Astrocyte (in vitro differentiated cells and primary cell): Measurements from ENCODE around the gene MCAT. TPM values are rescaled to one million over a fixed set of nuclear protein-coding genes. Genes with fewer than 3 reads are reported as not detected.

ENCODE experiments used
- DNase-seq: peaks from one replicate; pipeline ENCODE4 v3.0.0-alpha.2; 2010; ENCODE audit warnings: low read depth
- FAIRE-seq: peaks from 2 replicates; lab custom pipeline; 2011; peaks lifted over from hg19 to GRCh38; lab: Jason Lieb, UNC
- H2AFZ ChIP-seq: 2 replicates; pipeline ENCODE4 v1.6.0; 2012; ENCODE audit warnings: low read depth, low read length, inconsistent platforms
- H3K27ac ChIP-seq: 2 replicates; pipeline ENCODE4 v1.5.1; 2011; ENCODE audit warnings: low read depth, low read length, inconsistent platforms
- H3K27me3 ChIP-seq: 2 replicates; pipeline ENCODE4 v1.6.0; 2011; ENCODE audit warnings: low read length, inconsistent platforms; ENCODE audit not compliant: insufficient read depth
- H3K36me3 ChIP-seq: 2 replicates; pipeline ENCODE4 v1.5.1; 2011; ENCODE audit warnings: low read length, inconsistent platforms; ENCODE audit not compliant: insufficient read depth
- H3K4me1 ChIP-seq: 2 replicates; pipeline ENCODE4 v1.5.1; 2011; ENCODE audit warnings: low read length, inconsistent platforms; ENCODE audit not compliant: insufficient read depth
- H3K4me2 ChIP-seq: 2 replicates; pipeline ENCODE4 v1.6.0; 2012; ENCODE audit warnings: low read length, inconsistent platforms
- H3K4me3 ChIP-seq: 2 replicates; pipeline ENCODE4 v1.5.1; 2011; ENCODE audit warnings: low read depth, mild to moderate bottlenecking, low read length, inconsistent platforms; ENCODE audit not compliant: insufficient read depth
- H3K79me2 ChIP-seq: 2 replicates; pipeline ENCODE4 v1.6.0; 2012; ENCODE audit warnings: mild to moderate bottlenecking, low read length, inconsistent platforms; ENCODE audit not compliant: insufficient read depth
- H3K9ac ChIP-seq: 2 replicates; pipeline ENCODE4 v1.6.0; 2012; ENCODE audit warnings: mild to moderate bottlenecking, low read length, inconsistent platforms
- H3K9me3 ChIP-seq: 2 replicates; pipeline ENCODE4 v1.5.1; 2012; ENCODE audit warnings: low read depth, mild to moderate bottlenecking, low read length, inconsistent platforms; ENCODE audit not compliant: insufficient read depth
- H4K20me1 ChIP-seq: 2 replicates; pipeline ENCODE4 v1.6.0; 2012; ENCODE audit warnings: low read length, inconsistent platforms; ENCODE audit not compliant: insufficient read depth
- H3K27ac Mint-ChIP-seq: one replicate; pipeline ENCODE4 v1.8.0; 2021; ENCODE audit warnings: mild to moderate bottlenecking, mixed read lengths; ENCODE audit not compliant: unreplicated experiment
- H3K27me3 Mint-ChIP-seq: one replicate; pipeline ENCODE4 v1.8.0; 2021; ENCODE audit warnings: low read depth, mixed read lengths; ENCODE audit not compliant: unreplicated experiment
- H3K36me3 Mint-ChIP-seq: one replicate; pipeline ENCODE4 v1.8.0; 2021; ENCODE audit warnings: low read depth, mixed read lengths; ENCODE audit not compliant: unreplicated experiment
- H3K4me1 Mint-ChIP-seq: one replicate; pipeline ENCODE4 v1.8.0; 2021; ENCODE audit warnings: low read depth, mixed read lengths; ENCODE audit not compliant: unreplicated experiment
- H3K4me3 Mint-ChIP-seq: one replicate; pipeline ENCODE4 v1.8.0; 2021; ENCODE audit warnings: mild to moderate bottlenecking, moderate library complexity, mixed read lengths; ENCODE audit not compliant: unreplicated experiment
- H3K9me3 Mint-ChIP-seq: one replicate; pipeline ENCODE4 v1.8.0; 2021; ENCODE audit warnings: mild to moderate bottlenecking, mixed read lengths; ENCODE audit not compliant: unreplicated experiment
- CTCF ChIP-seq: IDR thresholded peaks from 2 replicates; pipeline ENCODE4 v1.5.1; 2011; ENCODE audit warnings: low read depth, mild to moderate bottlenecking, inconsistent platforms, low read length, moderate library complexity; ENCODE audit not compliant: insufficient read depth
- EZH2 ChIP-seq: IDR thresholded peaks from 2 replicates; pipeline ENCODE4 v1.6.1; 2012; ENCODE audit warnings: mild to moderate bottlenecking, low read length, inconsistent platforms; ENCODE audit not compliant: insufficient read depth
- total RNA-seq: library from RNA; stranded (reverse); gene quantifications from 2 replicates; pipeline ENCODE4 v1.2.1, GENCODE V29; 2021

Gene MCAT
- total RNA-seq, 1 donor from 2014 or later, result 15.1 TPM

DNA sequence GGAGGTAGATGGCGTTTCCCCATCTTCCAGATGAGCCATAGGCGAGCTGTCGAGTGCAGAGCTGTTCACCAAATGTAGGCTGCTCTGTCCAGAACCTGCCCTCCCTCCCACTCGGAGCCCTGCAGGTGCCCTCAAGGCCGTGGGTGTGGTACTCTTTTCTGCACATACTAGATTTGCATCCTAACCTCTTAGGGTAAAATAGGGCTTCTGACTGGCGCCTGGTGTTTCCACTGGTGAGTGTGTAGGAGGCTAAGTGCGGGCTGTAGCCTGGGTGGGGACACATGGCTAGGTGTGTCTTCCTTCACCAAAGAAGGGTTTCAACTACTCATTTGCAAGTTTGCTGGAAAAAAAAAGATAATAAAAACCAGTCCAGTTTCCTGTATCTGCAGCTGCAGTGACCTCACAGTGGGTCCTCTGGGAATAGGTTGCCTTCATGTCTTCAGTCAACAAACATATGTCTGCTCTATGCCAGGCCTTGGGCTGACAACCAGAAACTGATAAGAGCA is 24.2 kb downstream of the MCAT start:
- no peaks in the 10 kb centered on the region for H4K20me1 ChIP-seq
- DNase-seq (no peak), FAIRE-seq (no peak)
- H3K79me2 ChIP-seq, result no peaks in the 10 kb centered on the region
- H3K4me3 Mint-ChIP-seq, result no peak overlapping the region
- no peak for TF ChIP-seq EZH2
- TF ChIP-seq CTCF, result no peak
- H3K9ac ChIP-seq, result no peak overlapping the region
- H3K36me3 Mint-ChIP-seq, result no peaks in the 10 kb centered on the region
- H3K27ac ChIP-seq, result no peak overlapping the region
- H3K4me2 ChIP-seq, result no peak overlapping the region
- H3K27ac Mint-ChIP-seq, result no peak overlapping the region
- peaks cover 5% of the 10 kb centered on the region for H3K9me3 Mint-ChIP-seq
- H3K9me3 ChIP-seq, result no peaks in the 10 kb centered on the region
- H3K4me3 ChIP-seq, result no peak overlapping the region
- peaks cover under 1% of the 10 kb centered on the region for H3K27me3 ChIP-seq
- H3K4me1 ChIP-seq, result no peaks in the 10 kb centered on the region
- H3K27me3 Mint-ChIP-seq, result peaks cover 29% of the 10 kb centered on the region
- H3K4me1 Mint-ChIP-seq, result no peaks in the 10 kb centered on the region
- H2AFZ ChIP-seq, result no peak overlapping the region
- no peaks in the 10 kb centered on the region for H3K36me3 ChIP-seq

DNA sequence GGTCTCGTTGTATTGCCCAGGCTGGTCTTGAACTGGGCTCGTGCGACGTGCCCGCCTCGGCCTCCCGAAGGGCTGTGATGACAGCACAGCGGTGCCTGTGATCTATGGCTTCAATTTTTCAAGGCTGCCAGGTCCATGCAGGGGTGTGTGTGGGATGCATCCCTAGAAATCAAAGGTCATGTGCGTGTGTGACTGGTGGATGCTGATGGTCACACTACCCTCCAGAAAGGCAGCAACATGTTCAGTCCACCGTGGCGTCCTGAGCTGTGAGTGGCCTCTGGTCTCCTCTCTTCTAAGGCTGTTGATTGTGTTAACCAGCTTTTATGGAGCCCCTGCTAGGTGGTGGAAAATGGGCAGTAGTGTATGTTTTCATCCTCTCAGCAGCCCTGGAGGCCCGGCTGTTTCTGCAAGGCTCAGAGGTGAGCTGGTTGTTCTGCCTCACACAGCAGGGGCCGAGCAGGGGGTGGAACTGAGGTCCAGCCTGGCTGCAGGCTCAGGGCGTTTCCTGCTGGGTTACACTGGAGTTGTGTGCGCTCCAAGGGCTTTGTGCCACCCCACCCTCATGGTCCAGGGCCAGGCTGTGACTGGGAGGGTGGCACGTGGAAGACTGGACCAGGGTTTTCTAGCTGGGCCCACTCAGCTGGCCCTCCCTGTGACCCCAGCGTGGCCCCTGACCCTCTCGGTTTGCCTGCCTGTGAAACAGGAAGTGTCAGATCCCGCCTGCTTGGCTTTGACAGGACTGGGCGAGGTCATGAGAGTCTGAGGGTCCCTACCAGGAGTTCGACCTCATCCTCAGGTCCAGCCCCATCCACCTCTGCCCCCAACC is 25.0 kb downstream of the MCAT start:
- H3K4me2 ChIP-seq, result no peak overlapping the region
- H3K9ac ChIP-seq, result no peak overlapping the region
- H3K27me3 ChIP-seq, result peaks cover 8% of the 10 kb centered on the region
- FAIRE-seq (no peak), DNase-seq (no peak)
- H3K9me3 Mint-ChIP-seq, result peaks cover 5% of the 10 kb centered on the region
- no peaks in the 10 kb centered on the region for H3K9me3 ChIP-seq
- H3K27ac Mint-ChIP-seq, result no peak overlapping the region
- no peaks in the 10 kb centered on the region for H3K36me3 Mint-ChIP-seq
- H3K27me3 Mint-ChIP-seq, result peaks cover 37% of the 10 kb centered on the region
- H3K79me2 ChIP-seq, result no peaks in the 10 kb centered on the region
- no peak overlapping the region for H3K27ac ChIP-seq
- no peaks in the 10 kb centered on the region for H3K4me1 Mint-ChIP-seq
- no peaks in the 10 kb centered on the region for H4K20me1 ChIP-seq
- TF ChIP-seq CTCF (no peak), EZH2 (no peak)
- H3K4me3 Mint-ChIP-seq, result no peak overlapping the region
- H3K36me3 ChIP-seq, result no peaks in the 10 kb centered on the region
- no peak overlapping the region for H3K4me3 ChIP-seq
- no peaks in the 10 kb centered on the region for H3K4me1 ChIP-seq
- no peak overlapping the region for H2AFZ ChIP-seq

DNA sequence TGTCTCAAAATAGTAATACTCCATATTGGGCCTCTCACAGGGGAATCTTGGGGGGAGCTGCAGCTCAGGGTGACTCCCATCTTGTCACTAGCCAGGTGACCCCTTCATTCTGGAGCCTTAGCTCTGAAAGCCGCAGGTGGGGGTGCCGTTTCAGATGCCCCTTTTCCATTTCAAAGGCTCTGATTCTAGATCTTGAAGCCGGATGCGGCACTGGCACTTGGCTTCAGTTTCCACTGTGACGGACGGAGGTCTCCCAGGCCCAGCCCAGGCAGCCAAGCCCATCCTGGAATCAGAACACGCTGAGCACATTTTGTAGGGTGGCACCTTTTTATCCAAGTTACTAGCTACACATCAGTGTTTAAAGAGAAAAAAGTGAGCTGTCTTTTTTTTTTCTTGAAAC is 26.3 kb downstream of the MCAT start:
- FAIRE-seq (no peak), DNase-seq (no peak)
- Histone ChIP-seq H4K20me1 (no peaks in the 10 kb centered on the region), H3K9me3 (no peaks in the 10 kb centered on the region), H3K79me2 (no peaks in the 10 kb centered on the region), H2AFZ (no peak overlapping the region), H3K27ac (no peak overlapping the region), H3K36me3 (no peaks in the 10 kb centered on the region), H3K4me1 (no peaks in the 10 kb centered on the region), H3K27me3 (peaks cover 13% of the 10 kb centered on the region), H3K4me3 (no peak overlapping the region), H3K9ac (no peak overlapping the region), H3K4me2 (no peak overlapping the region)
- no peaks in the 10 kb centered on the region for H3K36me3 Mint-ChIP-seq
- no peak overlapping the region for H3K27ac Mint-ChIP-seq
- no peak overlapping the region for H3K4me3 Mint-ChIP-seq
- TF ChIP-seq EZH2 (no peak), CTCF (no peak)
- H3K4me1 Mint-ChIP-seq, result no peaks in the 10 kb centered on the region
- peaks cover 5% of the 10 kb centered on the region for H3K9me3 Mint-ChIP-seq
- peaks cover 35% of the 10 kb centered on the region for H3K27me3 Mint-ChIP-seq
